H1 (cell line): ENCODE data around the gene GPR179. TPM values are rescaled to one million over a fixed set of nuclear protein-coding genes. Genes with fewer than 3 reads are reported as not detected.

Source experiments
- CTCF ChIA-PET: fragments of 300-600 bp; sonication (Branson Sonifier 250); formaldehyde crosslinking; loops from one replicate; lab custom pipeline; 2021; ENCODE audit not compliant: partially characterized antibody; lab: Charles Lee
- POLR2A ChIA-PET: fragments of 300-600 bp; sonication (Branson Sonifier 250); formaldehyde crosslinking; loops from one replicate; lab custom pipeline; 2021; ENCODE audit warnings: inconsistent platforms; ENCODE audit not compliant: partially characterized antibody; lab: Charles Lee
- DNase-seq, 2 experiments: peaks; one replicate each; pipeline versions ENCODE4 v3.0.0 to v3.0.0-alpha.2; 2010 to 2022; ENCODE audit warnings: low spot score in 2 of 2, low read depth in 1 of 2, mixed read lengths in 1 of 2
- FAIRE-seq: peaks from 2 replicates; lab custom pipeline; 2011; peaks lifted over from hg19 to GRCh38; lab: Jason Lieb, UNC
- H2AFZ ChIP-seq: 2 replicates; pipeline ENCODE4 v1.8.1; 2012; ENCODE audit warnings: low read length, inconsistent platforms
- H2AK5ac ChIP-seq: 2 replicates; pipeline ENCODE4 v1.6.1; 2013; ENCODE audit warnings: low read depth, low read length
- H2BK120ac ChIP-seq: replicated peaks from 2 replicates; pipeline ENCODE3; 2013; ENCODE audit warnings: low read depth, low read length, inconsistent platforms
- H2BK12ac ChIP-seq: 2 replicates; pipeline ENCODE4 v1.6.1; 2013; ENCODE audit warnings: low read depth, low read length
- H2BK15ac ChIP-seq: 2 replicates; pipeline ENCODE4 v1.6.1; 2013; ENCODE audit warnings: low read length
- H2BK20ac ChIP-seq: 2 replicates; pipeline ENCODE4 v1.6.1; 2013; ENCODE audit warnings: low read length
- H2BK5ac ChIP-seq: 2 replicates; pipeline ENCODE4 v1.6.1; 2013; ENCODE audit warnings: low read depth, low read length
- H3K14ac ChIP-seq: 2 replicates; pipeline ENCODE4 v1.6.1; 2013; ENCODE audit warnings: inconsistent platforms; ENCODE audit not compliant: insufficient read length
- H3K18ac ChIP-seq: 2 replicates; pipeline ENCODE4 v1.6.1; 2013; ENCODE audit warnings: low read length; ENCODE audit errors: extremely low read depth
- H3K23ac ChIP-seq: 2 replicates; pipeline ENCODE4 v1.6.1; 2013; ENCODE audit warnings: inconsistent platforms; ENCODE audit not compliant: insufficient read length
- H3K23me2 ChIP-seq: 2 replicates; pipeline ENCODE4 v1.6.1; 2013; ENCODE audit warnings: low read depth, low read length
- H3K27ac ChIP-seq: 2 replicates; pipeline ENCODE4 v1.6.1; 2011; ENCODE audit warnings: low read depth, low read length, inconsistent platforms
- H3K27me3 ChIP-seq, 4 experiments: replicated peaks in 1 of 4; 1 replicate in 1 of 4; 2 replicates in 3 of 4; pipeline versions ENCODE4 v1.6.1 to v1.8.1; 2011 to 2013; ENCODE audit warnings: low read length in 3 of 4, mild to moderate bottlenecking in 3 of 4, inconsistent platforms in 2 of 4, mixed read lengths in 2 of 4, moderate library complexity in 1 of 4; ENCODE audit not compliant: control insufficient read depth in 3 of 4, insufficient read depth in 3 of 4; ENCODE audit errors: extremely low read depth in 1 of 4
- H3K36me3 ChIP-seq, 4 experiments: 2 replicates each; pipeline versions ENCODE4 v1.6.1 to v1.8.1; 2011 to 2013; ENCODE audit warnings: mild to moderate bottlenecking in 4 of 4, low read length in 3 of 4, moderate library complexity in 2 of 4, control low read depth in 1 of 4, inconsistent platforms in 1 of 4; ENCODE audit not compliant: insufficient read depth in 4 of 4, control insufficient read depth in 2 of 4
- H3K4ac ChIP-seq: replicated peaks from 2 replicates; pipeline ENCODE3; 2013; ENCODE audit warnings: low read length, low read depth, mixed read lengths, inconsistent platforms; ENCODE audit not compliant: insufficient read length
- H3K4me1 ChIP-seq, 4 experiments: replicated peaks in 1 of 4; 1 replicate in 1 of 4; 2 replicates in 3 of 4; pipeline versions ENCODE4 v1.6.1 to v1.8.1; 2011 to 2013; ENCODE audit warnings: low read length in 3 of 4, inconsistent platforms in 2 of 4, mixed read lengths in 1 of 4; ENCODE audit not compliant: insufficient read depth in 4 of 4, control insufficient read depth in 3 of 4
- H3K4me2 ChIP-seq, 2 experiments: 2 replicates each; pipeline versions ENCODE4 v1.6.1 to v1.8.1; 2011 to 2013; ENCODE audit warnings: low read depth in 2 of 2, low read length in 2 of 2, control low read depth in 1 of 2, inconsistent platforms in 1 of 2, mild to moderate bottlenecking in 1 of 2; ENCODE audit not compliant: insufficient read depth in 1 of 2
- H3K4me3 ChIP-seq, 4 experiments: fragments of 200-600, 300-600 bp in 1 of 4; sonication (generic), shearing (Covaris generic), sonication (Bioruptor Twin) in 1 of 4; 2 replicates each; pipeline versions ENCODE4 v1.5.1 to v1.8.1; 2011 to 2016; ENCODE audit warnings: low read length in 4 of 4, low read depth in 3 of 4, control low read depth in 2 of 4, inconsistent platforms in 2 of 4, mild to moderate bottlenecking in 2 of 4, mixed read lengths in 1 of 4, moderate library complexity in 1 of 4; ENCODE audit not compliant: insufficient read depth in 2 of 4; ENCODE audit errors: extremely low read depth in 1 of 4
- H3K56ac ChIP-seq: replicated peaks from 2 replicates; pipeline ENCODE3; 2013; ENCODE audit warnings: low read depth, mild to moderate bottlenecking, mixed read lengths, low read length, inconsistent platforms; ENCODE audit not compliant: insufficient read length
- H3K79me1 ChIP-seq: 2 replicates; pipeline ENCODE4 v1.6.1; 2013; ENCODE audit warnings: low read depth, low read length, control low read depth
- H3K79me2 ChIP-seq, 2 experiments: 2 replicates each; pipeline versions ENCODE4 v1.6.1 to v1.8.1; 2012 to 2013; ENCODE audit warnings: low read length in 2 of 2, mild to moderate bottlenecking in 2 of 2, inconsistent platforms in 1 of 2; ENCODE audit not compliant: insufficient read depth in 2 of 2, control insufficient read depth in 1 of 2
- H3K9ac ChIP-seq, 4 experiments: replicated peaks in 1 of 4; 1 replicate in 1 of 4; 2 replicates in 3 of 4; pipeline versions ENCODE4 v1.6.1 to v1.8.1; 2011 to 2013; ENCODE audit warnings: low read depth in 3 of 4, low read length in 3 of 4, control low read depth in 2 of 4, mild to moderate bottlenecking in 2 of 4, moderate library complexity in 2 of 4, inconsistent platforms in 1 of 4; ENCODE audit errors: extremely low read depth in 1 of 4
- H3K9me3 ChIP-seq, 2 experiments: 2 replicates each; pipeline versions ENCODE4 v1.6.1 to v1.8.1; 2012 to 2013; ENCODE audit warnings: mild to moderate bottlenecking in 2 of 2, moderate library complexity in 2 of 2, control low read depth in 1 of 2, inconsistent platforms in 1 of 2, low read depth in 1 of 2, low read length in 1 of 2, mixed read lengths in 1 of 2; ENCODE audit not compliant: insufficient read depth in 2 of 2
- H4K20me1 ChIP-seq, 2 experiments: replicated peaks in 1 of 2; 2 replicates each; pipeline versions ENCODE3 to v1.8.1; 2011 to 2013; ENCODE audit warnings: inconsistent platforms in 2 of 2, low read length in 2 of 2, mild to moderate bottlenecking in 1 of 2; ENCODE audit not compliant: insufficient read depth in 2 of 2, control insufficient read depth in 1 of 2
- H4K5ac ChIP-seq: 2 replicates; pipeline ENCODE4 v1.6.1; 2013; ENCODE audit warnings: low read length, low read depth, mixed read lengths, inconsistent platforms; ENCODE audit not compliant: insufficient read length
- H4K8ac ChIP-seq: 2 replicates; pipeline ENCODE4 v1.8.0; 2013; ENCODE audit warnings: mild to moderate bottlenecking, moderate library complexity, low read length, inconsistent platforms; ENCODE audit not compliant: insufficient read depth; ENCODE audit errors: extremely low read depth
- H4K91ac ChIP-seq: replicated peaks from 2 replicates; pipeline ENCODE3; 2013; ENCODE audit warnings: low read length, mixed read lengths, inconsistent platforms; ENCODE audit not compliant: insufficient read length
- ASH2L ChIP-seq: fragments of 200-600, 300-600 bp; sonication (generic); IDR thresholded peaks from one replicate; pipeline ENCODE4 v1.7.1; 2017; ENCODE audit warnings: low read length
- BRCA1 ChIP-seq: IDR thresholded peaks from 2 replicates; pipeline ENCODE4 v1.6.1; 2012; ENCODE audit warnings: low read depth, low read length, improper control_type of control experiment
- HDAC6 ChIP-seq: IDR thresholded peaks from one replicate; pipeline ENCODE4 v1.7.1; 2012; ENCODE audit warnings: low read depth, mild to moderate bottlenecking, inconsistent platforms, low read length, moderate library complexity
- KDM1A ChIP-seq: fragments of 200-600, 300-600 bp; sonication (generic); IDR thresholded peaks from 2 replicates; pipeline ENCODE4 v1.7.1; 2016; ENCODE audit warnings: mild to moderate bottlenecking, low read length, borderline replicate concordance
- POU5F1 ChIP-seq: IDR thresholded peaks from 2 replicates; pipeline ENCODE4 v1.6.1; 2011; ENCODE audit warnings: low read depth, mild to moderate bottlenecking, low read length, moderate library complexity
- RBBP5 ChIP-seq: IDR thresholded peaks from 2 replicates; pipeline ENCODE4 v1.7.1; 2012; ENCODE audit warnings: low read depth, mild to moderate bottlenecking, inconsistent platforms, low read length, moderate library complexity, borderline replicate concordance
- TAF1 ChIP-seq: IDR thresholded peaks from 2 replicates; pipeline ENCODE4 v1.6.1; 2011; ENCODE audit warnings: mild to moderate bottlenecking, low read depth, low read length
- WGBS, 2 experiments: shearing (Covaris generic) in 1 of 2; methylation state at CpG; one replicate each; pipeline versions ENCODE4 v1.1.6 to v1.1.7; 2013 to 2015; ENCODE audit warnings: low lambda C conversion rate in 2 of 2, mixed read lengths in 2 of 2, inconsistent platforms in 1 of 2, low coverage in 1 of 2, missing lambda C conversion rate in 1 of 2; ENCODE audit not compliant: insufficient replicate concordance in 2 of 2, insufficient coverage in 1 of 2, insufficient read length in 1 of 2; ENCODE audit errors: extremely low coverage in 1 of 2, missing lambda C conversion rate in 1 of 2; 5-methylcytosine and 5-hydroxymethylcytosine counted together
- polyA plus RNA-seq, 7 experiments: library from polyadenylated mRNA; depleted of rRNA in 3 of 7; stranded (reverse) in 5 of 7; unstranded in 2 of 7; fragments of >200 nt in 5 of 7; fragments of 200-250 nt in 2 of 7; gene quantifications; 1 replicate in 5 of 7; 2 replicates in 1 of 7; 4 replicates in 1 of 7; pipeline versions ENCODE4 v1.2.1 to v1.2.3, GENCODE V29; 2011 to 2013; ENCODE audit warnings: missing spikeins in 2 of 7, mixed read lengths in 2 of 7
- total RNA-seq: library from RNA; stranded (reverse); fragmentation: NEBNext Ultra II Directional; extraction: Animal tissue kit (Norgen Biotek cat#: 25700); gene quantifications from 2 replicates; pipeline ENCODE4 v1.2.1, GENCODE V29; 2021
- TF ChIP-seq, protein P1 (sequence below): IDR thresholded peaks from 2 replicates; pipeline ENCODE4 v1.6.1; 2012; ENCODE audit warnings: low read length, inconsistent platforms
- TF ChIP-seq, protein P2 (sequence below): IDR thresholded peaks from 2 replicates; pipeline ENCODE4 v1.6.1; 2012; ENCODE audit warnings: inconsistent platforms

Gene GPR179
- total and polyA plus RNA-seq, 2 of the 8 experiments (the other 6 are each of a cell fraction or from before 2014, with no cell fraction given), result 0.02 to 0.07 TPM

DNA sequence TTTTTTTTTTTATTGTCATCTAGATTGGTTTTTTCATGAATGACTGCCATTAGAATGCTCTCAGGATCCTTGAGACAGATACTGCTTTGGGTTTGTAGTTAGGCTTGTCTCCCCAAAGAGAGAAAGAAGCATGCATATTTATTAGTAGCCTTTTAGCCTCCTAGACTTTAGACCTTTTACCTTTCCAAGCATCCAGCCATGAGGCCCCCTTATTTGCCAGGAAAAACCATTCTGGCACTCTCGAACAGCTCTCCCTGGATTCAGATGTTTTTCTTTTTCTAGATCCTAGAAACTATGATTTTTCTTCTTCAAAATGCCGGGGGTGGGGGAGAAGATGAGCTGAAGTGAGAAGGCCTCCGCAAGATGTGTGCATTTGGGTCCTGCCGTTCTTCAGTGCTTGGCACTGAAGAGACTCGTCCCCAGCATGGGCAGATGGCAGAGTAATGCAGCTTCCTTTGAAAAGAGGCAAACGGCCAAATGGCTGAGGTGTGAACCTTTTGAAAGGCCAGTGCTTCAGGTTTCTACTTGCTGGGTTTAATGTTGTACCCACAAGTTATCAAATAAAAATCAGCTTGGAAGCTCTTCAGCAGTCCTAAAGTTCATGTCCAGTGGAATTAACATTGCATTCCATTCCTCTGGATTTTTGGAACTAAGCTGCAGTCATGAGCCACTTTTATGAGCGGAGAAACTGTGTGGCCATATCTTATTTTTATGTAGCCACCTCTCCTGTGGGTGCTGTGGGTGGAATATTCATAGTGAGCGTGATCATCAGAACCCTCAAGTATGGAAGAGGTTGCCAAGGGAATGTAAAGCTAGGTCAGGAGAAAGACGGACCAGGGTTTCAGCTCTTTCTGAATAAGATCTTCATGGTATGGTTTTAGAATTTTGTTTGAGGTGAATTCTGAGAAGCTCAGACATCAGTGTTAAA lies 15.1 kb upstream of the GPR179 start:
- no peak overlapping the region for H2AK5ac ChIP-seq
- no peak overlapping the region for H3K4ac ChIP-seq
- FAIRE-seq, result no peak
- no peak for DNase-seq
- H3K9me3 ChIP-seq, result no peaks in the 10 kb centered on the region
- TF ChIP-seq TAF1 (no peak), BRCA1 (no peak), KDM1A (no peak), RBBP5 (no peak), POU5F1 (no peak), HDAC6 (no peak), ASH2L (no peak)
- TF ChIP-seq, protein P1, sequence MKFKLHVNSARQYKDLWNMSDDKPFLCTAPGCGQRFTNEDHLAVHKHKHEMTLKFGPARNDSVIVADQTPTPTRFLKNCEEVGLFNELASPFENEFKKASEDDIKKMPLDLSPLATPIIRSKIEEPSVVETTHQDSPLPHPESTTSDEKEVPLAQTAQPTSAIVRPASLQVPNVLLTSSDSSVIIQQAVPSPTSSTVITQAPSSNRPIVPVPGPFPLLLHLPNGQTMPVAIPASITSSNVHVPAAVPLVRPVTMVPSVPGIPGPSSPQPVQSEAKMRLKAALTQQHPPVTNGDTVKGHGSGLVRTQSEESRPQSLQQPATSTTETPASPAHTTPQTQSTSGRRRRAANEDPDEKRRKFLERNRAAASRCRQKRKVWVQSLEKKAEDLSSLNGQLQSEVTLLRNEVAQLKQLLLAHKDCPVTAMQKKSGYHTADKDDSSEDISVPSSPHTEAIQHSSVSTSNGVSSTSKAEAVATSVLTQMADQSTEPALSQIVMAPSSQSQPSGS, result no peak
- TF ChIP-seq, protein P2, sequence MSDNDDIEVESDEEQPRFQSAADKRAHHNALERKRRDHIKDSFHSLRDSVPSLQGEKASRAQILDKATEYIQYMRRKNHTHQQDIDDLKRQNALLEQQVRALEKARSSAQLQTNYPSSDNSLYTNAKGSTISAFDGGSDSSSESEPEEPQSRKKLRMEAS, result no peak
- no peak overlapping the region for H2BK5ac ChIP-seq
- ChIA-PET POLR2A (interaction anchor here (0.9 to 1.8 kb wide), 5 partner anchors 9 to 58 kb away, joined by 3 to 7 read pairs (median 4); no protein-coding TSS in a partner anchor), CTCF (interaction anchor here (1.1 to 25.7 kb wide), 9 partner anchors 10 to 179 kb away, joined by 3 to 400 read pairs (median 6); partner anchors contain the start of gene ARHGAP23)
- H3K56ac ChIP-seq, result no peak overlapping the region
- H3K23ac ChIP-seq, result no peak overlapping the region
- H3K27me3 ChIP-seq, result no peaks in the 10 kb centered on the region
- H4K20me1 ChIP-seq, result peaks cover 2 to 8% of the 10 kb centered on the region in 2 experiments
- H3K4me1 ChIP-seq, result peaks cover 0 to 4% (median 2%) of the 10 kb centered on the region in 4 experiments; a peak in 2 of 7 replicates
- H3K27ac ChIP-seq, result no peak overlapping the region
- no peak overlapping the region for H4K5ac ChIP-seq
- H2BK120ac ChIP-seq, result no peak overlapping the region
- H4K8ac ChIP-seq, result no peak overlapping the region
- no peaks in the 10 kb centered on the region; the same call in 1 of the 2 replicates for H3K79me1 ChIP-seq
- H3K9ac ChIP-seq, result no peak overlapping the region
- H3K4me3 ChIP-seq, result no peak overlapping the region
- H4K91ac ChIP-seq, result no peak overlapping the region
- peaks cover 0 to 69% of the 10 kb centered on the region in 2 experiments; a peak in 3 of 4 replicates for H3K79me2 ChIP-seq
- H3K18ac ChIP-seq, result no peak overlapping the region
- no peak overlapping the region for H2BK12ac ChIP-seq
- no peak overlapping the region for H3K14ac ChIP-seq
- no peak overlapping the region for H3K4me2 ChIP-seq
- peaks cover 0 to 4% (median 0%) of the 10 kb centered on the region in 4 experiments; a peak in 3 of 8 replicates for H3K36me3 ChIP-seq
- no peak overlapping the region for H2BK20ac ChIP-seq
- H2BK15ac ChIP-seq, result no peak overlapping the region
- no peak overlapping the region for H2AFZ ChIP-seq
- H3K23me2 ChIP-seq, result no peaks in the 10 kb centered on the region
- WGBS, 2 experiments, result 86% methylated on average over 9 of the region's 9 CpGs; no CpG with 5 or more reads in 1 of the 2 experiments
